Measurements from ENCODE around the gene IMPACT. TPM values are rescaled to one million over a fixed set of nuclear protein-coding genes. Genes with fewer than 3 reads are reported as not detected.

The IMPACT gene
- total and polyA plus RNA-seq, 2 of the 8 experiments (the other 6 are each of a cell fraction or from before 2014, with no cell fraction given) = 31.1 to 44.6 TPM

GRCh38 chr18:24500217-24500616 is 73.7 kb downstream of the IMPACT start (continued):
- TF ChIP-seq, protein P1, sequence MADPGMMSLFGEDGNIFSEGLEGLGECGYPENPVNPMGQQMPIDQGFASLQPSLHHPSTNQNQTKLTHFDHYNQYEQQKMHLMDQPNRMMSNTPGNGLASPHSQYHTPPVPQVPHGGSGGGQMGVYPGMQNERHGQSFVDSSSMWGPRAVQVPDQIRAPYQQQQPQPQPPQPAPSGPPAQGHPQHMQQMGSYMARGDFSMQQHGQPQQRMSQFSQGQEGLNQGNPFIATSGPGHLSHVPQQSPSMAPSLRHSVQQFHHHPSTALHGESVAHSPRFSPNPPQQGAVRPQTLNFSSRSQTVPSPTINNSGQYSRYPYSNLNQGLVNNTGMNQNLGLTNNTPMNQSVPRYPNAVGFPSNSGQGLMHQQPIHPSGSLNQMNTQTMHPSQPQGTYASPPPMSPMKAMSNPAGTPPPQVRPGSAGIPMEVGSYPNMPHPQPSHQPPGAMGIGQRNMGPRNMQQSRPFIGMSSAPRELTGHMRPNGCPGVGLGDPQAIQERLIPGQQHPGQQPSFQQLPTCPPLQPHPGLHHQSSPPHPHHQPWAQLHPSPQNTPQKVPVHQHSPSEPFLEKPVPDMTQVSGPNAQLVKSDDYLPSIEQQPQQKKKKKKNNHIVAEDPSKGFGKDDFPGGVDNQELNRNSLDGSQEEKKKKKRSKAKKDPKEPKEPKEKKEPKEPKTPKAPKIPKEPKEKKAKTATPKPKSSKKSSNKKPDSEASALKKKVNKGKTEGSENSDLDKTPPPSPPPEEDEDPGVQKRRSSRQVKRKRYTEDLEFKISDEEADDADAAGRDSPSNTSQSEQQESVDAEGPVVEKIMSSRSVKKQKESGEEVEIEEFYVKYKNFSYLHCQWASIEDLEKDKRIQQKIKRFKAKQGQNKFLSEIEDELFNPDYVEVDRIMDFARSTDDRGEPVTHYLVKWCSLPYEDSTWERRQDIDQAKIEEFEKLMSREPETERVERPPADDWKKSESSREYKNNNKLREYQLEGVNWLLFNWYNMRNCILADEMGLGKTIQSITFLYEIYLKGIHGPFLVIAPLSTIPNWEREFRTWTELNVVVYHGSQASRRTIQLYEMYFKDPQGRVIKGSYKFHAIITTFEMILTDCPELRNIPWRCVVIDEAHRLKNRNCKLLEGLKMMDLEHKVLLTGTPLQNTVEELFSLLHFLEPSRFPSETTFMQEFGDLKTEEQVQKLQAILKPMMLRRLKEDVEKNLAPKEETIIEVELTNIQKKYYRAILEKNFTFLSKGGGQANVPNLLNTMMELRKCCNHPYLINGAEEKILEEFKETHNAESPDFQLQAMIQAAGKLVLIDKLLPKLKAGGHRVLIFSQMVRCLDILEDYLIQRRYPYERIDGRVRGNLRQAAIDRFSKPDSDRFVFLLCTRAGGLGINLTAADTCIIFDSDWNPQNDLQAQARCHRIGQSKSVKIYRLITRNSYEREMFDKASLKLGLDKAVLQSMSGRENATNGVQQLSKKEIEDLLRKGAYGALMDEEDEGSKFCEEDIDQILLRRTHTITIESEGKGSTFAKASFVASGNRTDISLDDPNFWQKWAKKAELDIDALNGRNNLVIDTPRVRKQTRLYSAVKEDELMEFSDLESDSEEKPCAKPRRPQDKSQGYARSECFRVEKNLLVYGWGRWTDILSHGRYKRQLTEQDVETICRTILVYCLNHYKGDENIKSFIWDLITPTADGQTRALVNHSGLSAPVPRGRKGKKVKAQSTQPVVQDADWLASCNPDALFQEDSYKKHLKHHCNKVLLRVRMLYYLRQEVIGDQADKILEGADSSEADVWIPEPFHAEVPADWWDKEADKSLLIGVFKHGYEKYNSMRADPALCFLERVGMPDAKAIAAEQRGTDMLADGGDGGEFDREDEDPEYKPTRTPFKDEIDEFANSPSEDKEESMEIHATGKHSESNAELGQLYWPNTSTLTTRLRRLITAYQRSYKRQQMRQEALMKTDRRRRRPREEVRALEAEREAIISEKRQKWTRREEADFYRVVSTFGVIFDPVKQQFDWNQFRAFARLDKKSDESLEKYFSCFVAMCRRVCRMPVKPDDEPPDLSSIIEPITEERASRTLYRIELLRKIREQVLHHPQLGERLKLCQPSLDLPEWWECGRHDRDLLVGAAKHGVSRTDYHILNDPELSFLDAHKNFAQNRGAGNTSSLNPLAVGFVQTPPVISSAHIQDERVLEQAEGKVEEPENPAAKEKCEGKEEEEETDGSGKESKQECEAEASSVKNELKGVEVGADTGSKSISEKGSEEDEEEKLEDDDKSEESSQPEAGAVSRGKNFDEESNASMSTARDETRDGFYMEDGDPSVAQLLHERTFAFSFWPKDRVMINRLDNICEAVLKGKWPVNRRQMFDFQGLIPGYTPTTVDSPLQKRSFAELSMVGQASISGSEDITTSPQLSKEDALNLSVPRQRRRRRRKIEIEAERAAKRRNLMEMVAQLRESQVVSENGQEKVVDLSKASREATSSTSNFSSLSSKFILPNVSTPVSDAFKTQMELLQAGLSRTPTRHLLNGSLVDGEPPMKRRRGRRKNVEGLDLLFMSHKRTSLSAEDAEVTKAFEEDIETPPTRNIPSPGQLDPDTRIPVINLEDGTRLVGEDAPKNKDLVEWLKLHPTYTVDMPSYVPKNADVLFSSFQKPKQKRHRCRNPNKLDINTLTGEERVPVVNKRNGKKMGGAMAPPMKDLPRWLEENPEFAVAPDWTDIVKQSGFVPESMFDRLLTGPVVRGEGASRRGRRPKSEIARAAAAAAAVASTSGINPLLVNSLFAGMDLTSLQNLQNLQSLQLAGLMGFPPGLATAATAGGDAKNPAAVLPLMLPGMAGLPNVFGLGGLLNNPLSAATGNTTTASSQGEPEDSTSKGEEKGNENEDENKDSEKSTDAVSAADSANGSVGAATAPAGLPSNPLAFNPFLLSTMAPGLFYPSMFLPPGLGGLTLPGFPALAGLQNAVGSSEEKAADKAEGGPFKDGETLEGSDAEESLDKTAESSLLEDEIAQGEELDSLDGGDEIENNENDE (IDR thresholded peaks at IDR 0.05; ENCODE audit: insufficient replicate concordance, low read length) = no peak
- TF ChIP-seq EP300 (IDR thresholded peaks at IDR 0.05; ENCODE audit: borderline replicate concordance in 1 of 2, low read depth in 2 of 2, low read length in 2 of 2) (no peak), POU5F1 (IDR thresholded peaks at IDR 0.05; ENCODE audit: low read depth, low read length) (no peak), RAD21 (IDR thresholded peaks at IDR 0.05 in 1 of 2, conservative IDR thresholded peaks at IDR 0.05 in 1 of 2; ENCODE audit: low read depth in 2 of 2, low read length in 2 of 2) (no peak), ZNF274 (IDR thresholded peaks at IDR 0.05; ENCODE audit: borderline replicate concordance, extremely low read depth, low read length) (no peak), NRF1 (IDR thresholded peaks at IDR 0.05; ENCODE audit: low read depth, low read length) (no peak), TBP (IDR thresholded peaks at IDR 0.05; ENCODE audit: low read depth, low read length) (no peak), SIRT6 (IDR thresholded peaks at IDR 0.05; ENCODE audit: low read length) (no peak), CBX5 (IDR thresholded peaks at IDR 0.05; ENCODE audit: low read depth, low read length) (no peak)

Measured in H1 (cell line).